Body of pancreas (tissue), 4 donors: ENCODE data around the gene PNPLA2. TPM values are rescaled to one million over a fixed set of nuclear protein-coding genes. Genes with fewer than 3 reads are reported as not detected.

ENCODE experiments used
- ATAC-seq: fragments of 150-250 bp; one replicate; pipeline ENCODE4 v1.9.1; 2016
- DNase-seq, 4 donors: peaks; one replicate each; pipeline ENCODE4 v3.0.0-alpha.2; 2019
- H3K27ac ChIP-seq, 4 donors: fragments of 200-600 bp; sonication (generic); 1 replicate in 3 of 4; 2 replicates in 1 of 4; pipeline versions ENCODE4 v1.5.1 to v1.6.1; 2016 to 2019; ENCODE audit warnings: mild to moderate bottlenecking in 1 of 4, mixed read lengths in 1 of 4, moderate library complexity in 1 of 4
- H3K27me3 ChIP-seq, 2 donors: fragments of 200-600 bp; sonication (generic); one replicate each; pipeline ENCODE4 v1.6.0; 2016; ENCODE audit warnings: mild to moderate bottlenecking in 1 of 2
- H3K36me3 ChIP-seq, 2 donors: fragments of 200-600 bp; sonication (generic); replicated peaks in 1 of 2; 2 replicates each; pipeline ENCODE4 v1.5.1; 2016; ENCODE audit warnings: low read depth in 2 of 2; ENCODE audit not compliant: insufficient read depth in 1 of 2
- H3K4me1 ChIP-seq: fragments of 200-600 bp; sonication (generic); one replicate; pipeline ENCODE4 v1.6.0; 2016
- H3K4me3 ChIP-seq, 2 donors: fragments of 200-600 bp; sonication (generic); 1 replicate in 1 of 2; 2 replicates in 1 of 2; pipeline ENCODE4 v1.5.1; 2016 to 2019
- H3K9me3 ChIP-seq, 3 donors: fragments of 200-600 bp; sonication (generic); 1 replicate in 2 of 3; 2 replicates in 1 of 3; pipeline ENCODE4 v1.5.1; 2016
- POLR2A ChIP-seq, 3 donors: fragments of 450-650 bp; IDR thresholded peaks; one replicate each; pipeline ENCODE4 v1.6.1; 2016; ENCODE audit warnings: antibody characterized with exemption in 3 of 3, mild to moderate bottlenecking in 2 of 3
- WGBS, 2 donors: methylation state at CpG; one replicate each; pipeline ENCODE4 v1.1.5; 2017; 5-methylcytosine and 5-hydroxymethylcytosine counted together
- intact Hi-C: fragments of 100-400 bp; cut with DNase I; formaldehyde crosslinking; loops from one replicate; pipeline ENCODE4 v1.15.1; 2023
- total RNA-seq, 2 donors: library from RNA; depleted of rRNA; stranded (reverse); fragments of >200 nt; gene quantifications; one replicate each; pipeline ENCODE4 v1.1.0, GENCODE V29; 2016
- TF ChIP-seq, protein P1 (sequence below), 7 experiments: fragments of 450-650 bp in 4 of 7; fragments of 200-600 bp in 3 of 7; sonication (generic) in 3 of 7; IDR thresholded peaks; one replicate each; pipeline ENCODE4 v1.5.1; 2016 to 2019; ENCODE audit warnings: antibody characterized with exemption in 7 of 7

Gene PNPLA2
- total RNA-seq, 2 donors from 2014 or later: 72.1 to 351 TPM

- H3K36me3 ChIP-seq: peaks cover 0 to 7% of the 10 kb centered on the region in 2 donors
- TF ChIP-seq, protein P1, sequence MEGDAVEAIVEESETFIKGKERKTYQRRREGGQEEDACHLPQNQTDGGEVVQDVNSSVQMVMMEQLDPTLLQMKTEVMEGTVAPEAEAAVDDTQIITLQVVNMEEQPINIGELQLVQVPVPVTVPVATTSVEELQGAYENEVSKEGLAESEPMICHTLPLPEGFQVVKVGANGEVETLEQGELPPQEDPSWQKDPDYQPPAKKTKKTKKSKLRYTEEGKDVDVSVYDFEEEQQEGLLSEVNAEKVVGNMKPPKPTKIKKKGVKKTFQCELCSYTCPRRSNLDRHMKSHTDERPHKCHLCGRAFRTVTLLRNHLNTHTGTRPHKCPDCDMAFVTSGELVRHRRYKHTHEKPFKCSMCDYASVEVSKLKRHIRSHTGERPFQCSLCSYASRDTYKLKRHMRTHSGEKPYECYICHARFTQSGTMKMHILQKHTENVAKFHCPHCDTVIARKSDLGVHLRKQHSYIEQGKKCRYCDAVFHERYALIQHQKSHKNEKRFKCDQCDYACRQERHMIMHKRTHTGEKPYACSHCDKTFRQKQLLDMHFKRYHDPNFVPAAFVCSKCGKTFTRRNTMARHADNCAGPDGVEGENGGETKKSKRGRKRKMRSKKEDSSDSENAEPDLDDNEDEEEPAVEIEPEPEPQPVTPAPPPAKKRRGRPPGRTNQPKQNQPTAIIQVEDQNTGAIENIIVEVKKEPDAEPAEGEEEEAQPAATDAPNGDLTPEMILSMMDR (IDR thresholded peaks at IDR 0.05): peak in 1 of 7 experiments; percentile 16
- peak; percentile 7 to 62 (median 52) for TF ChIP-seq POLR2A (IDR thresholded peaks at IDR 0.05)
- H3K4me3 ChIP-seq: peak overlapping the region in 1 of 2 donors; percentile 81
- no peaks in the 10 kb centered on the region for H3K9me3 ChIP-seq
- H3K27ac ChIP-seq: peak overlapping the region; percentile 82 to 96 (median 92)
- H3K27me3 ChIP-seq: peaks cover 0 to 2% of the 10 kb centered on the region in 2 donors
- ATAC-seq (peak; percentile 44), DNase-seq (peak; percentile 76 to 91 (median 82))
- H3K4me1 ChIP-seq: peaks cover 64% of the 10 kb centered on the region
- intact Hi-C loops: no loop called here
- WGBS, 2 donors: 6 to 20% methylated on average over 2 to 24 of the region's 25 CpGs
Measured at GRCh38 chr11:843818-844692, 25.3 kb downstream of the PNPLA2 start.

DNA sequence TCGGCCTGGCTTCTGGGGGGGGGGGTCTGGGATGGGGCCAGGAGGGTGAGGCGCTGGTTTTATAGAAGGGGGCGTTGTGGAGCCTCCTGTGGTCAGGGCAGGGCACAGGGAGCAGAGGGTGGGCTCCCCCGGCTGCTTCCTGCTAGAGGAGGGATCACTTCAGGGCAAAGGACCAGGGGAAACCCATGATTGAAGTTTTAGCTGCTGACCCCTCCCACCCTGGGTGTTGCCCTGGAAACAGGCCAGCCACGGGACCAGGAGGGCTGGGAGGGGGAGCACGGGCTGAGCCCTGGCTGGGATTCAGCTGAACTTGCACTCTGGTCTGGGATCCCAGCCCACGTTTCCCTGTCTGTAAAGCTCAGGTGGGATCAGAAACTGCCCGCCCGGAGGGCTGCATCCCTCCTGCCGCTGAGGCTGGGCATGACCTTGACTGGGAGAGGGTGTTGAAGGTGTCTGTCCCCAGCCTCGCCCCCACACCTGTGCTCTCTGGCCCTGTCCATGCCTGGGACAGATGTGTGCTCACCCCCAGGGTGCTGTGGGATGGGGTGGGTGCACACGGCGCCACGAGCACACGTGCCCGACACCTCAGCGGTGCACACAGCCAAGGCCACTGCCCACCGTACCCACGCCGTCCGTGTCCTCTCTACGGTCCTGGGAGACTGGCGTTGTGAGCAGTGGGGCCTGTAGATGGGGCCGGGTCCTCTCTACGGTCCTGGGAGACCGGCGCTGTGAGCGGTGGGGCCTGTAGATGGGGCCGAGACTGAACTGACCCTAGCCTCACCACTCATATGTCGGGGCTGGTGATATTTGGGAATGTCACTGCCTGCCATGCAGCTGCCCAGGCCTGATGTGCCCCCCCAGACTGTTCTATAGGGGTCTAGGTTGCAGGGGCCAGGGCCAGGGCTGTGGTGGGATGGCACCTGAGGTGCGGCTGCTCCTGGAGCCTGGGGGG lies 26.3 kb downstream of the PNPLA2 start:
- peaks cover 0 to 6% of the 10 kb centered on the region in 2 donors for H3K27me3 ChIP-seq
- DNase-seq: peak; percentile 77 to 92 (median 88)
- H3K36me3 ChIP-seq: peaks cover 0 to 2% of the 10 kb centered on the region in 2 donors
- peak overlapping the region; percentile 82 to 96 (median 92) for H3K27ac ChIP-seq
- no peaks in the 10 kb centered on the region for H3K9me3 ChIP-seq
- WGBS, 2 donors: 47% methylated on average over 28 of the region's 31 CpGs; no CpG with 5 or more reads in 1 of the 2 donors
- TF ChIP-seq POLR2A (IDR thresholded peaks at IDR 0.05): peak in 1 of 3 donors; percentile 16
- TF ChIP-seq, protein P1 (IDR thresholded peaks at IDR 0.05): no peak
- intact Hi-C loops: loop anchor here (5.0 kb wide), 1 partner anchor 77 kb away; no protein-coding TSS in a partner anchor
- H3K4me3 ChIP-seq: no peak overlapping the region
- H3K4me1 ChIP-seq: peaks cover 66% of the 10 kb centered on the region
- peak; percentile 31 for ATAC-seq

GRCh38 chr11:845872-846495 lies 27.3 kb downstream of the PNPLA2 start:
- H3K4me3 ChIP-seq: no peak overlapping the region
- peaks cover 66% of the 10 kb centered on the region for H3K4me1 ChIP-seq
- ATAC-seq (no peak), DNase-seq (no peak)
- 53 to 58% methylated on average over 3 to 8 of the region's 8 CpGs for WGBS, 2 donors
- no peak for TF ChIP-seq POLR2A (IDR thresholded peaks at IDR 0.05)
- TF ChIP-seq, protein P1 (IDR thresholded peaks at IDR 0.05): no peak
- no peaks in the 10 kb centered on the region for H3K9me3 ChIP-seq
- peak overlapping the region in 3 of 4 donors; percentile 91 to 96 (median 93) for H3K27ac ChIP-seq
- H3K27me3 ChIP-seq: peaks cover 0 to 6% of the 10 kb centered on the region in 2 donors
- no peaks in the 10 kb centered on the region for H3K36me3 ChIP-seq
- intact Hi-C loops: loop anchor here (5.0 kb wide), 1 partner anchor 76 kb away; no protein-coding TSS in a partner anchor

GRCh38 chr11:846496-847098 lies 27.9 kb downstream of the PNPLA2 start:
- H3K36me3 ChIP-seq: no peaks in the 10 kb centered on the region
- no peak overlapping the region for H3K4me3 ChIP-seq
- ATAC-seq (no peak), DNase-seq (no peak)
- peak overlapping the region in 2 of 4 donors; percentile 27 to 93 for H3K27ac ChIP-seq
- TF ChIP-seq POLR2A (IDR thresholded peaks at IDR 0.05): no peak
- TF ChIP-seq, protein P1 (IDR thresholded peaks at IDR 0.05): no peak
- WGBS, 2 donors: 63 to 78% methylated on average over 7 to 11 of the region's 11 CpGs
- peaks cover 0 to 6% of the 10 kb centered on the region in 2 donors for H3K27me3 ChIP-seq
- intact Hi-C loops: loop anchor here (5.0 kb wide), 1 partner anchor 76 kb away; no protein-coding TSS in a partner anchor
- no peaks in the 10 kb centered on the region for H3K9me3 ChIP-seq
- H3K4me1 ChIP-seq: peaks cover 60% of the 10 kb centered on the region
